Ramos (cell line): ENCODE data around the gene IP6K1.
"Not testable (repeated sequence)": the region's sequence is repeated elsewhere in the genome, so short reads cannot be mapped to it uniquely, and the experiment has no call there.

Experiments
- in situ Hi-C: fragments of 300-500 bp; cut with MboI; formaldehyde crosslinking; loops from one replicate; pipeline ENCODE4 v1.14.3; 2022; ENCODE audit warnings: low sequenced_read_pairs; ENCODE audit not compliant: unreplicated experiment

IP6K1 gene

GRCh38 chr3:49694409-49695070, 91.8 kb downstream of the IP6K1 start:
- in situ Hi-C loops: not testable (repeated sequence)

- in situ Hi-C loops: not testable (repeated sequence)
Observed at GRCh38 chr3:49691481-49691880, 94.9 kb downstream of the IP6K1 start.

GRCh38 chr3:49690856-49691255, 95.5 kb downstream of the IP6K1 start:
- in situ Hi-C loops: not testable (repeated sequence)

- in situ Hi-C loops: not testable (repeated sequence)
Observed at GRCh38 chr3:49689908-49690624, 96.3 kb downstream of the IP6K1 start.

GRCh38 chr3:49689046-49689907, 97.1 kb downstream of the IP6K1 start, which contains the start of the genes MST1 and RNF123:
Gene MST1, minus strand, starts transcription at chr3:49689474. Its CDS starts 783 bp downstream, at chr3:49688691.
Gene RNF123, plus strand, starts transcription at chr3:49689557. Its CDS starts 1,609 bp downstream, at chr3:49691166.
- in situ Hi-C loops: no loop called here

- in situ Hi-C loops: not testable (repeated sequence)
Observed at GRCh38 chr3:49688338-49689045, 97.8 kb downstream of the IP6K1 start.

- in situ Hi-C loops: not testable (repeated sequence)
Observed at GRCh38 chr3:49687424-49687795, 98.9 kb downstream of the IP6K1 start.

- in situ Hi-C loops: not testable (repeated sequence)
Observed at GRCh38 chr3:49686769-49687423, 99.4 kb downstream of the IP6K1 start.

- in situ Hi-C loops: not testable (repeated sequence)
Observed at GRCh38 chr3:49686346-49686745, 100.0 kb downstream of the IP6K1 start.

GRCh38 chr3:49685846-49686245, 100.5 kb downstream of the IP6K1 start:
- in situ Hi-C loops: not testable (repeated sequence)

- in situ Hi-C loops: not testable (repeated sequence)
Observed at GRCh38 chr3:49685103-49685502, 101.2 kb downstream of the IP6K1 start.

GRCh38 chr3:49684453-49684852, 101.9 kb downstream of the IP6K1 start:
- in situ Hi-C loops: not testable (repeated sequence)

- in situ Hi-C loops: no loop called here
Observed at GRCh38 chr3:49683162-49683561, 103.2 kb downstream of the IP6K1 start.

- in situ Hi-C loops: no loop called here
Observed at GRCh38 chr3:49681543-49681942, 104.8 kb downstream of the IP6K1 start.

- in situ Hi-C loops: no loop called here
Observed at GRCh38 chr3:49681232-49681522, 105.2 kb downstream of the IP6K1 start.

- in situ Hi-C loops: no loop called here
Observed at GRCh38 chr3:49680493-49681231, 105.7 kb downstream of the IP6K1 start.

- in situ Hi-C loops: no loop called here
Observed at GRCh38 chr3:49675912-49676311, 110.4 kb downstream of the IP6K1 start.

GRCh38 chr3:49674497-49674983, 111.8 kb downstream of the IP6K1 start:
- in situ Hi-C loops: loop anchor here (5.0 kb wide), 1 partner anchor 127 kb away; no protein-coding TSS in a partner anchor
